Activated T-helper 1 cell treated with anti-CD3 and anti-CD28 coated beads, Interleukin-12 subunit alpha, Interleukin-12 subunit beta, Interleukin-2, Interleukin-4 antibody, amounts not matched to agents 30 ng/mL and 10 ng/mL and 1 ng/mL, durations not matched to agents 14 hours and 24 hours and 36 hours (primary cell): ENCODE results near the gene AKAP5. TPM values are rescaled to one million over a fixed set of nuclear protein-coding genes. Genes with fewer than 3 reads are reported as not detected.
A peak's percentile ranks its signal among the peaks of the same experiment; 100 is the strongest.

Experiments
- DNase-seq: peaks from one replicate; pipeline ENCODE4 v3.0.0; 2021; ENCODE audit warnings: low spot score
- H3K27ac Mint-ChIP-seq: one replicate; pipeline ENCODE4 v1.8.0; 2021; ENCODE audit warnings: mild to moderate bottlenecking, mixed read lengths
- H3K27me3 Mint-ChIP-seq: one replicate; pipeline ENCODE4 v1.8.0; 2022; ENCODE audit warnings: mild to moderate bottlenecking, moderate library complexity, mixed read lengths; ENCODE audit not compliant: insufficient read depth
- H3K36me3 Mint-ChIP-seq: one replicate; pipeline ENCODE4 v1.8.0; 2021; ENCODE audit warnings: low read depth, mixed read lengths
- H3K4me1 Mint-ChIP-seq: one replicate; pipeline ENCODE4 v1.8.0; 2021; ENCODE audit warnings: low read depth, mixed read lengths
- H3K4me3 Mint-ChIP-seq: one replicate; pipeline ENCODE4 v1.8.0; 2021; ENCODE audit warnings: mild to moderate bottlenecking, moderate library complexity, mixed read lengths
- H3K9me3 Mint-ChIP-seq: one replicate; pipeline ENCODE4 v1.8.0; 2021; ENCODE audit warnings: mixed read lengths
- intact Hi-C: fragments of 100-400 bp; cut with micrococcal nuclease; formaldehyde crosslinking; loops from one replicate; pipeline ENCODE4 v1.15.1; 2024
- total RNA-seq: library from RNA; stranded (reverse); gene quantifications from 2 replicates; pipeline ENCODE4 v1.2.3, GENCODE V29; 2022

Gene AKAP5
- total RNA-seq, 1 donor from 2014 or later: 1.1 TPM

DNA sequence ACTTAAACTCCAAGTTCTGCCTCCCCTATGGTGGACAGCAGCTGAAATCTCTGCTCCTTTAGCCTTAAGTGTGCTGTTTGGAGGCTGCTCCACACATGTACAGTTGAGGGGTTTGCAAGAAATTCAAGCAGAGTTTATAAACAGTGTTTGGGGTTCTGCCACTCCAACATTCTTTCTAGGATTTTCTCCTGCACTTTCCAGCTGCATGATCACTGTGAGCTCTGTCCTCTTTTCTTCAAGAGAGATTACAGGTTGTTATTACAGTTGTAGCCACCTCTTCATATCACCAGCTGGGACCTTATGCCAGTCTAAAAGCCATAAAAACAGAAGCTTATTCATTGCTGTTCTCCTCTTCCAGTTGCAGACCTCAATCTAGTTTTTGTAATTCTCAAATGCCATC lies 30.0 kb downstream of the AKAP5 start:
- DNase-seq: no peak
- peak overlapping the region; percentile 18 for H3K27ac Mint-ChIP-seq
- H3K9me3 Mint-ChIP-seq: no peaks in the 10 kb centered on the region
- intact Hi-C loops: no loop called here
- H3K4me1 Mint-ChIP-seq: peaks cover 53% of the 10 kb centered on the region
- no peaks in the 10 kb centered on the region for H3K27me3 Mint-ChIP-seq
- peaks cover 48% of the 10 kb centered on the region for H3K36me3 Mint-ChIP-seq
- H3K4me3 Mint-ChIP-seq: no peak overlapping the region

DNA sequence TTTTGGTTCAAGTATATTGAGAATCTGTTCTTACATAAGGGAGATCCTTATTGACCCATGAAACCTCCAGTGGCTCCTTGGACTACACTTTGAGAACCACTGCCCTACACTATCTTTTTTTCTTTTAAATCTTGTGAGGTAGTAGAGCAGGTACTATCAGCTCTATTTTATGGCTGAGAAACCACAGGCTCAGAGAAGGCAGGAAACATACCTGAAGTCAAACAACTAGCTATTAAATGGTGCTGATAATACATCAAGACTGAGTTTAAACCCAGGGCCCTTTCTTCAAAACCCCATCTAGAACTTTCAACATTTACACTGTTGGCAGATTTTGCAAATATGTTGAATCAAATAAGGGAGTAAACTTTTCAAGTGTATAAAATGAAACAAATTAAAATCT lies 31.5 kb downstream of the AKAP5 start:
- DNase-seq: no peak
- no peak overlapping the region for H3K27ac Mint-ChIP-seq
- no peaks in the 10 kb centered on the region for H3K27me3 Mint-ChIP-seq
- peaks cover 40% of the 10 kb centered on the region for H3K36me3 Mint-ChIP-seq
- intact Hi-C loops: no loop called here
- H3K4me1 Mint-ChIP-seq: peaks cover 52% of the 10 kb centered on the region
- no peaks in the 10 kb centered on the region for H3K9me3 Mint-ChIP-seq
- no peak overlapping the region for H3K4me3 Mint-ChIP-seq

DNA sequence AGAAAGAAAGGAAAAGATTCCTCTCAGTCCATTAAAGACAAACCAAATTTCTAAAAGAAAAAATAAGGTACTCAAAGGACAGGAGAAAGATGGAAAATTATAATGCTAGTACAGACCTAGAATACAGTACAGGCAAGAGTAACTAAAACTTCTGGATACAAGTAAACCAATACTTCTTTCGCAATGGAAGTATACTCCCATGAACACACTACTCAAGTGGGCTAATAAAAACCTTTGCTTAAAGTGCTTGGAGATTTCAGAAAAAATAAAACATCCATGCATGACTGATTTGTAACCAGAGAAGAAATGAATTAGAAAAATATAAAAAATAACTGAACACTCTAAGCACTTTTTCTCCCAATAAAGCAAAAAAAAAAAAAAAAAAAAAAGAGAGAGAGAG lies 34.8 kb downstream of the AKAP5 start:
- Mint-ChIP-seq H3K4me1 (peaks cover 48% of the 10 kb centered on the region), H3K27ac (peak overlapping the region; percentile 66), H3K4me3 (peak overlapping the region; percentile 76), H3K36me3 (peaks cover 35% of the 10 kb centered on the region), H3K27me3 (peaks cover 2% of the 10 kb centered on the region), H3K9me3 (no peaks in the 10 kb centered on the region)
- DNase-seq: no peak
- intact Hi-C loops: loop anchor here (2.0 to 10.0 kb wide), 5 partner anchors 21 to 1025 kb away; partner anchors contain the start of genes MAX and PPP2R5E

DNA sequence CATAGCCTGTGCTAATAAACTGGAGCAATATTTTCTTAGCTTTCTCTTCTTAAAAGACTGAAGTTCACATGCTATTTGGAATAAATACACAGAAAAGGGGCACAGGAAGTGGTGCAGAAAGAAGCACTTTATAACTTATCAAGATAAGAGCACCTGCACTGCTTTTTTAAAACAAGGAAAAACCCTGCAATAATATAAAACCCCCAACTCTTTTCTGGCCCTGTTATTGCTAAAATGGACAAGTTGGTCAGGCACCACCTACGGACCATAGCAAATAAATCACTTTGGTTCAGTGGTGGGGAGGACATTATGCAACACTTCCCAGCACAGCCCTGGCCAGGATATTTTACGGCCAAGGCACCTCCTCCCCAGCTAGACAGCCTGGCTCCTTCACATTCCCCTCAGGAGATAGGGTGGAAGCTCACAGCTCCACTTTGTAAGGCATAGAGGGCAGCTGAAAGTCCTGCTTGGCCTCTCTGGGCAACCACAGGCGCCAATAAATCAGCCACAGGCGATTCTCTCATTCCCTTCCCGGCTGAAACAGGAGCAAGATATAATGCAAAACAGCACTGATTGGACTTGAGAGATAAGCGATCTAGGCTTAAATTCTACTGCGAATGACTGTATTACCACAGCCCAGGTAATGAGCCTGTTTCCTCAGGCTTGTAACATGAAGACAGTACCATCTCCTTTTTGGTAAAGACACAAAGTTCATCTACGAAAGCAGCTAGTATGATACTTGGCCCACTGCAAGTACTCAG lies 36.3 kb downstream of the AKAP5 start:
- H3K36me3 Mint-ChIP-seq: peaks cover 37% of the 10 kb centered on the region
- peak overlapping the region; percentile 96 for H3K27ac Mint-ChIP-seq
- peak overlapping the region; percentile 96 for H3K4me3 Mint-ChIP-seq
- peaks cover 60% of the 10 kb centered on the region for H3K4me1 Mint-ChIP-seq
- no peaks in the 10 kb centered on the region for H3K9me3 Mint-ChIP-seq
- H3K27me3 Mint-ChIP-seq: peaks cover 2% of the 10 kb centered on the region
- intact Hi-C loops: loop anchor here (2.0 to 10.0 kb wide), 7 partner anchors 23 to 1027 kb away; partner anchors contain the start of genes MAX and PPP2R5E
- no peak for DNase-seq

DNA sequence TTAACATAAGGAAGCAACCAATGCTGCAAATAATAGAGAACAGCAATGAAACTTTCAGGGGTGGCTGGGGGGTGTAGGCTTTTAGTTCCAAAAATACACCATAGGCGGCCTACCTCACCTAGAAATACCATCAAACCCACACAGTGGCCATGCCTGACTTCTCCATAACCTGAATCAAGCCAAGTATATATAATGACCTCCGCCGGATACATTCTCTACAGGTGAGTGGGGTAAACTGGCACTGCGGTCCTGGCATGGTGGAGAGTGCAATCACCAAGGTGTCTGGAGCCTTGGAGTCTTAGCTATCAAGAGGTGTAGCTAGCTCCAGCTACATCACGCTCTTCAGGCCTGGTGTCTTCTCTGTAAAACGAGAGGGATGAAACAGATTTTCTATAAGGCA lies 37.2 kb downstream of the AKAP5 start:
- Mint-ChIP-seq H3K4me3 (peak overlapping the region; percentile 96), H3K9me3 (no peaks in the 10 kb centered on the region), H3K36me3 (peaks cover 35% of the 10 kb centered on the region), H3K4me1 (peaks cover 61% of the 10 kb centered on the region), H3K27ac (peak overlapping the region; percentile 96), H3K27me3 (peaks cover 2% of the 10 kb centered on the region)
- intact Hi-C loops: loop anchor here (2.0 to 10.0 kb wide), 6 partner anchors 36 to 1028 kb away; partner anchors contain the start of genes MAX and PPP2R5E
- DNase-seq: peak; percentile 8

DNA sequence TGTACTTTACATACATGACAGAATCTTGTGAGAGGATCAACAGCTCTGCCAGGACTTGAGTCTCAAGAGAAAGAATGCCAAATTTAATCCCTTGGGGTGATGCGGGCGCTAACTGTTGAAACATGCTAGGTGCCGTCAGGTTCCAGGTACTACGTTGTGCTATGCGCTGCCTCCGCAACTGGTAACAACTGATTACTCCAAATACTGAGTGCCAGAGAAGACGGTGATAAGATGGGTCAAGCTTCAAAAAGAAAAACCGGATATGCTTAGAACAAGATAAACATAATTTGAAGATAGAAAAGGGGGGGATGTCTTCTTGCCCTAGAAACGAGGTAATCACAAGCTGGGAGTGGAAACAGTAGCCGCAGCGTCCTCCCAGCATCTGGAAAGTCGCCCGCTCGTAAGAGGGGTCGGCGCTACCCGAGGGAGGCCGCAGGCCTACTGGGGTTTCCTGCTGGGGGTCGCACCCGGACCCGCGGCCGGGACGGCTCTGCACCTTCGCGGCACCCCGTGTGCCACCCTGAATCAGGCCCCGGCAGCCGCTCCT lies 37.7 kb downstream of the AKAP5 start:
- H3K27me3 Mint-ChIP-seq: peaks cover 2% of the 10 kb centered on the region
- peak overlapping the region; percentile 96 for H3K27ac Mint-ChIP-seq
- intact Hi-C loops: loop anchor here (1.0 to 10.0 kb wide), 10 partner anchors 8 to 1028 kb away; partner anchors contain the start of genes HSPA2, MAX, MTHFD1 and PPP2R5E
- no peaks in the 10 kb centered on the region for H3K9me3 Mint-ChIP-seq
- no peak for DNase-seq
- peaks cover 33% of the 10 kb centered on the region for H3K36me3 Mint-ChIP-seq
- H3K4me1 Mint-ChIP-seq: peaks cover 61% of the 10 kb centered on the region
- peak overlapping the region; percentile 96 for H3K4me3 Mint-ChIP-seq

DNA sequence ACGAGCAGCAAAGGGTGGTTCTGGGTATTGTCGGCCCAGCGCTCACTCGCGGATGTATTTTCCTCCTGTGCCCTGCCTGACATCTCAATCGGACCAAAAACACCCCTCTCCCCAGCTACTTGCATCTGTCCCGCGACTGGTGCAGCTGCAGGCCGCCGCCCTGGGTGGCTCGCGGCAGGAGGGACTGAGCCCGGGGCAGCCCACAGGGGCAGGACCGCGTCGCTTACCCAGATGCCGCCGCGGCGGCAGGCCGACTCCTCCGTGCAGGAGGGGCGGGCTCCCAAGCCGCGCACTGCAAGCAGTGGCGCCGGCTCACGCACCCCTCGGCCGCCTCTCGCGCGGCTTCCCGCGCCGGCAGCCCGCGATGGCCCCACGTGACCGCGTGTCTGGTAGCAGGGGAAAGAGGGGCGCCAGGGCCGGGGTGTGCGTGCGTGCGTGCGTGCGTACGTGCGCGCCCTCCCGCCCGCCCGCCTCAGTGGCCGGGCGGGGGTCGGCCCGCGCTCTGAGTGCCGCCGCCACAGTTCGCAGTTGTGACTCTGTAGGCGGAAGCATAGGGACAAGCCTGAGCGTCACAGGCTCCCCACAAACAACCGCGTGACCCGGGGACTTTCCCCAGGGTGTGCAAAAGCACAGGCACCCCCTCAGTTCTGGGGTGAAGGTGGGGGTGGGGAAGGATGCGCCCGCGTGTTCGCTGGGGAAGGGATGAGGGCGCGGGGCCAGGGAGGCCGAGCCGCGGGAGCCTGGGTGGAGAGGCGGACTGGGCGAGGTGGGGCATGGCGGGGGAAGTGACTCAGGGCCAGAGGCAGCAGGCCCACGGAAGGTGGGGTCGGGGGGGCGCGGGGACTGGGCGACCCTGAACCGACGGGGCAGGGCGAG lies 38.4 kb downstream of the AKAP5 start, which contains the start of gene ZBTB25:
ZBTB25 (minus strand) TSS at position 405 of the 876 bp plus-strand sequence. CDS start 13,305 bp downstream, outside the sequence.
- DNase-seq: peak; percentile 96
- peak within 1 kb of the TSS; percentile 100 for H3K27ac Mint-ChIP-seq
- H3K27me3 Mint-ChIP-seq: peaks cover 2% of the 10 kb centered on the region
- peaks cover 35% of the 10 kb centered on the region for H3K36me3 Mint-ChIP-seq
- H3K4me3 Mint-ChIP-seq: peak within 1 kb of the TSS; percentile 96
- peaks cover 68% of the 10 kb centered on the region for H3K4me1 Mint-ChIP-seq
- intact Hi-C loops: loop anchor here (1.0 to 10.0 kb wide), 10 partner anchors 8 to 1029 kb away; partner anchors contain the start of genes HSPA2, MAX, MTHFD1 and PPP2R5E
- H3K9me3 Mint-ChIP-seq: no peaks in the 10 kb centered on the region

DNA sequence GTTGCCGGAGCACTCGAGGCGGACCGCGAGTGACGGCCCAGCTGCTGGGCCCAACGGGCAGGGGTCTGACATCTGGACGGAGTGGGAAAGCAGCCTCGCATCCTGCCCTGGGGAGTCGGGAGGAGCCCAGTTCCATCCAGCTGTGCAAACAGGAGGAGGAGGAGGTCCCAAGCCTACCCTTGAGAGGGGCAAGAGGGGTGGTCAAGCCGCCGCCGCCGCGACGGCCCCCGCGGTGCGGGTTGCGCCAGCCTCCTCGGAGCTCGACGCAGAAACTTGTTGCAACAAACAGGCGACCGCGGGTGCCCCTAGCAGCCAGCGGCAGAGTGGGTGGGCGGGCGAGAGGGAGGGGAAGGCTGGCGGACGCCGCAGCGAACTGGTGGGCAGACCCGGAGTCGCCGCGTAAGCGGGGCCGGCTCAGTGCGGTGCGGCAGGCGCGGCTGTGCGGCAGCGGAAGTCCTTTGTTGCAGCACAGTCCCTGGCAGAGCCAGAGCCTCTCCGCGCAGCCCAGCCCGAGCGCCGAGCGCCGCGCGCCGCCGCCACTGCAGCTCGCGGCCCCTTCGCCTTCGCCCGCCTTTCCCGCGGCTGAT lies 39.1 kb downstream of the AKAP5 start, which contains the start of gene ZBTB1:
ZBTB1 (plus strand) TSS at position 461 of the 587 bp plus-strand sequence. CDS start 16,735 bp downstream, outside the sequence.
- peaks cover 31% of the 10 kb centered on the region for H3K36me3 Mint-ChIP-seq

DNA sequence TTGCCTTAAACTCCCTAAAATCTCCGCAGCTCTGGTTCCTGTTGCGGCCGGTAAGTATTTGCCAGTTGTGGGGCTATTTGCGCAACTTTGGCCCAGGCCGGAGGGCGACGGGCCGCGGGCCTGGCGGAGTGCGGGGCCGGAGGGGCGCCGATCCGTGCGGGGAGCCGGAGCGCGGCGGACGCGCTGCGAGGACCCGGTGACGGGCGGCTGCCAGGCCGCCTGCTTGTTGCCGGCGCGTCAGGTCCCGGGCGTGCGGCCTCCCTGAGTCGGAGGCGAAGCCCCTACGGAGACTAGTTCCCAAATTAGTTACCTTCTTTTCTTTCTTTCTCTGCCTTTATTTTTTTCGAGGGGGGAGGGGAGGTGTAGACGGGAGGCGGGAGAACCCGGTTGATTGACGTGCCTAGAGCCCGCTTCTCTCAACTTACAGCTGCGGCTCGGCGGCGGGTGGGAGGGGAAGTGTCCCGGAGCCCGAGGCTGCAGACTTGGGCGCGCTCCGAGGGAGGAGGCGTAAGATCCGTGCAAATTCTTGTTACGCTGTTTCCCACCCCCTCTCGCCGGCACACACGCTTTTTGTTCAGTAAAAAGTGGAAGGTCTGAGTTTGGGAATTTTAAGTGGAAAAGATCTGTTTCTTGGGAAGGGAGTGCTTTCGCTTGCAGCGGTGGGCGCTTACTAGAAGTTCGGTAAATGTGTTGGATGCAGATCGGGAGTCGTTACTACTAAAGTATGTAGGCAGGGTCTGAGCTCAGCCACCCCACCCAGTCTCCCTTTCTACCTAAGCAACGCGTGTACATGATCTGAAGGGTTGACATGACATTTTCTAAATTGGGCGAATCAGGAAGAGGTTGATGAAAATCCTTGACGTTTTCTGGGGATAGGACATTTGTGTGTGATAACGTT lies 39.8 kb downstream of the AKAP5 start:
- intact Hi-C loops: loop anchor here (1.0 to 10.0 kb wide), 7 partner anchors 330 to 2002 kb away; partner anchors contain the start of genes CHURC1, GPHN, MAX and PPP2R5E
- peaks cover 2% of the 10 kb centered on the region for H3K27me3 Mint-ChIP-seq
- DNase-seq: peak; percentile 79
- no peaks in the 10 kb centered on the region for H3K9me3 Mint-ChIP-seq
- H3K4me3 Mint-ChIP-seq: peak overlapping the region; percentile 97
- H3K36me3 Mint-ChIP-seq: peaks cover 26% of the 10 kb centered on the region
- peak overlapping the region; percentile 99 for H3K27ac Mint-ChIP-seq
- H3K4me1 Mint-ChIP-seq: peaks cover 72% of the 10 kb centered on the region

More for the DNA sequence above, 39.1 kb downstream of the AKAP5 start, which contains the start of gene ZBTB1:
- intact Hi-C loops: loop anchor here (5.0 to 10.0 kb wide), 4 partner anchors 330 to 1030 kb away; partner anchors contain the start of genes MAX and PPP2R5E
- peak within 1 kb of the TSS; percentile 97 for H3K4me3 Mint-ChIP-seq
- DNase-seq: peak; percentile 79
- H3K27ac Mint-ChIP-seq: peak within 1 kb of the TSS; percentile 100
- peaks cover 2% of the 10 kb centered on the region for H3K27me3 Mint-ChIP-seq
- no peaks in the 10 kb centered on the region for H3K9me3 Mint-ChIP-seq
- H3K4me1 Mint-ChIP-seq: peaks cover 74% of the 10 kb centered on the region

DNA sequence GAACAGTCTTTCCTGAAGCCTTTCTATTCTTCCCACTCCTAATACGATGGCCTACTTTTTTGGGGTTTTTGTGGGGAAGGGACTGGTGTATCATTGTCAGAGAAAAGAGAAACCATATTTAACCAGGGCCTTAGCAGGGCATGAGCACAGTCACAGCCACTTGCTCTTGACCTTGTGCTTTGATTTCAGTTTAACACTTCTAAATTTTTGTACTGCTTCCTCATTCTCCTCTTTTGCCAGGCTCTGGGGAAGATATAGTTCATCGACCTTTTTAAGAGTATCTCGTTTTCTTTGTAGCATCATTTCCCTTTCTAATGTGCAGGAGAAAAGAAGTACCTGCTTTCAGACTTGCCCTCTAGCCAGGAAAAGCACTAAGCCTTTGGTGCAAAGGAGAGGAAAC lies 41.4 kb downstream of the AKAP5 start:
- H3K27me3 Mint-ChIP-seq: peaks cover 2% of the 10 kb centered on the region
- no peaks in the 10 kb centered on the region for H3K9me3 Mint-ChIP-seq
- peak overlapping the region; percentile 99 for H3K27ac Mint-ChIP-seq
- H3K4me3 Mint-ChIP-seq: peak overlapping the region; percentile 97
- peaks cover 27% of the 10 kb centered on the region for H3K36me3 Mint-ChIP-seq
- DNase-seq: no peak
- peaks cover 74% of the 10 kb centered on the region for H3K4me1 Mint-ChIP-seq
- intact Hi-C loops: loop anchor here (5.0 to 10.0 kb wide), 5 partner anchors 332 to 2001 kb away; partner anchors contain the start of genes GPHN and PPP2R5E
